H9 (cell line): Measurements from ENCODE around the gene TSPAN4. TPM values are rescaled to one million over a fixed set of nuclear protein-coding genes. Genes with fewer than 3 reads are reported as not detected.
A peak's percentile ranks its signal among the peaks of the same experiment; 100 is the strongest.

Experiments
- DNase-seq: peaks from one replicate; pipeline ENCODE4 v3.0.0-alpha.2; 2017
- H2AFZ ChIP-seq: one replicate; pipeline ENCODE4 v1.6.1; 2013; ENCODE audit warnings: mild to moderate bottlenecking, low read length, control low read depth, moderate library complexity
- H2AK5ac ChIP-seq: 2 replicates; pipeline ENCODE4 v1.6.1; 2013; ENCODE audit warnings: low read length, control low read depth, mixed read lengths; ENCODE audit not compliant: insufficient read length
- H2BK120ac ChIP-seq: one replicate; pipeline ENCODE4 v1.6.1; 2013; ENCODE audit warnings: low read depth, mild to moderate bottlenecking, low read length, control low read depth, inconsistent platforms; ENCODE audit not compliant: poor library complexity, severe bottlenecking
- H2BK12ac ChIP-seq: 2 replicates; pipeline ENCODE4 v1.6.1; 2013; ENCODE audit warnings: low read length, control low read depth, mixed read lengths, low read depth; ENCODE audit not compliant: insufficient read length
- H2BK15ac ChIP-seq: 2 replicates; pipeline ENCODE4 v1.6.1; 2013; ENCODE audit warnings: low read depth, low read length, control low read depth
- H2BK20ac ChIP-seq: one replicate; pipeline ENCODE4 v1.6.1; 2013; ENCODE audit warnings: low read depth, mild to moderate bottlenecking, low read length, control low read depth, inconsistent platforms; ENCODE audit not compliant: poor library complexity, severe bottlenecking
- H2BK5ac ChIP-seq: 2 replicates; pipeline ENCODE4 v1.6.1; 2013; ENCODE audit warnings: low read length, control low read depth, mixed read lengths; ENCODE audit not compliant: insufficient read length
- H3K14ac ChIP-seq: 2 replicates; pipeline ENCODE4 v1.6.1; 2013; ENCODE audit warnings: low read length, control low read depth; ENCODE audit not compliant: insufficient read depth
- H3K18ac ChIP-seq: 2 replicates; pipeline ENCODE4 v1.6.1; 2013; ENCODE audit warnings: low read depth, mild to moderate bottlenecking, mixed read lengths, low read length, control low read depth; ENCODE audit not compliant: insufficient read length
- H3K23ac ChIP-seq: 2 replicates; pipeline ENCODE4 v1.6.1; 2013; ENCODE audit warnings: low read length, control low read depth, mixed read lengths, low read depth; ENCODE audit not compliant: insufficient read length
- H3K23me2 ChIP-seq: 2 replicates; pipeline ENCODE4 v1.6.1; 2013; ENCODE audit warnings: low read depth, mild to moderate bottlenecking, mixed read lengths, low read length, control low read depth; ENCODE audit not compliant: insufficient read length, poor library complexity, severe bottlenecking
- H3K27ac ChIP-seq: 2 replicates; pipeline ENCODE4 v1.5.1; 2013; ENCODE audit warnings: low read length, control low read depth, mixed read lengths, low read depth; ENCODE audit not compliant: insufficient read length
- H3K27me3 ChIP-seq: 2 replicates; pipeline ENCODE4 v1.6.1; 2013; ENCODE audit warnings: low read length, control low read depth, inconsistent platforms; ENCODE audit not compliant: insufficient read depth
- H3K4ac ChIP-seq: 2 replicates; pipeline ENCODE4 v1.6.1; 2013; ENCODE audit warnings: low read depth, mild to moderate bottlenecking, control low read depth, inconsistent platforms, low read length, moderate library complexity
- H3K4me1 ChIP-seq: 2 replicates; pipeline ENCODE4 v1.6.1; 2013; ENCODE audit warnings: low read length, control low read depth, inconsistent platforms; ENCODE audit not compliant: insufficient read depth
- H3K4me2 ChIP-seq: 2 replicates; pipeline ENCODE4 v1.6.1; 2013; ENCODE audit warnings: low read length, control low read depth, mixed read lengths; ENCODE audit not compliant: insufficient read length, insufficient read depth
- H3K56ac ChIP-seq: 2 replicates; pipeline ENCODE4 v1.6.1; 2013; ENCODE audit warnings: low read depth, mild to moderate bottlenecking, mixed read lengths, low read length, control low read depth; ENCODE audit not compliant: insufficient read length
- H3K79me1 ChIP-seq: 2 replicates; pipeline ENCODE4 v1.6.1; 2013; ENCODE audit warnings: low read depth, mild to moderate bottlenecking, moderate library complexity, low read length, control low read depth, inconsistent platforms; ENCODE audit not compliant: insufficient read depth, poor library complexity, severe bottlenecking
- H3K79me2 ChIP-seq: 2 replicates; pipeline ENCODE4 v1.6.1; 2013; ENCODE audit warnings: low read length, control low read depth, inconsistent platforms; ENCODE audit not compliant: insufficient read depth
- H3K9ac ChIP-seq: 2 replicates; pipeline ENCODE4 v1.6.1; 2013; ENCODE audit warnings: low read length, control low read depth, mixed read lengths; ENCODE audit not compliant: insufficient read length; ENCODE audit errors: extremely low read depth
- H3K9me3 ChIP-seq: one replicate; pipeline ENCODE4 v1.6.1; 2013; ENCODE audit warnings: low read depth, low read length, inconsistent platforms; ENCODE audit not compliant: control insufficient read depth
- H3T11ph ChIP-seq: one replicate; pipeline ENCODE4 v1.6.1; 2013; ENCODE audit warnings: mild to moderate bottlenecking, low read length, control low read depth, inconsistent platforms
- H4K20me1 ChIP-seq: one replicate; pipeline ENCODE4 v1.6.1; 2013; ENCODE audit not compliant: control insufficient read depth, insufficient read length, insufficient read depth
- H4K5ac ChIP-seq: 2 replicates; pipeline ENCODE4 v1.6.1; 2013; ENCODE audit warnings: low read depth, mild to moderate bottlenecking, mixed read lengths, low read length, control low read depth; ENCODE audit not compliant: insufficient read length
- H4K8ac ChIP-seq: replicated peaks from 2 replicates; pipeline ENCODE4 v1.6.1; 2013; ENCODE audit warnings: low read length, control low read depth, mixed read lengths, low read depth; ENCODE audit not compliant: insufficient read length
- H4K91ac ChIP-seq: 2 replicates; pipeline ENCODE4 v1.6.1; 2013; ENCODE audit warnings: low read depth, mild to moderate bottlenecking, moderate library complexity, mixed read lengths, low read length, control low read depth; ENCODE audit not compliant: insufficient read length
- H3K27ac Mint-ChIP-seq, 3 experiments: 2 replicates in 2 of 3; 3 replicates in 1 of 3; pipeline ENCODE4 v1.8.0; 2020 to 2021; ENCODE audit warnings: mixed read lengths in 3 of 3, mild to moderate bottlenecking in 1 of 3, moderate library complexity in 1 of 3
- H3K27me3 Mint-ChIP-seq: 2 replicates; pipeline ENCODE4 v1.8.0; 2021; ENCODE audit warnings: low read depth, mild to moderate bottlenecking, moderate library complexity, mixed read lengths
- H3K36me3 Mint-ChIP-seq, 3 experiments: 2 replicates in 2 of 3; 3 replicates in 1 of 3; pipeline ENCODE4 v1.8.0; 2020 to 2021; ENCODE audit warnings: low read depth in 3 of 3, mixed read lengths in 3 of 3; ENCODE audit not compliant: insufficient read depth in 1 of 3
- H3K4me1 Mint-ChIP-seq, 2 experiments: 2 replicates each; pipeline ENCODE4 v1.8.0; 2020; ENCODE audit warnings: mixed read lengths in 2 of 2
- H3K4me3 Mint-ChIP-seq, 2 experiments: 2 replicates in 1 of 2; 3 replicates in 1 of 2; pipeline ENCODE4 v1.8.0; 2020 to 2021; ENCODE audit warnings: mild to moderate bottlenecking in 2 of 2, mixed read lengths in 2 of 2, moderate library complexity in 1 of 2
- H3K9me3 Mint-ChIP-seq, 2 experiments: 2 replicates in 1 of 2; 3 replicates in 1 of 2; pipeline ENCODE4 v1.8.0; 2020; ENCODE audit warnings: mild to moderate bottlenecking in 2 of 2, mixed read lengths in 2 of 2, moderate library complexity in 1 of 2
- CTCF ChIP-seq: fragments of 200-600 bp; sonication (generic); conservative IDR thresholded peaks from 3 replicates; pipeline ENCODE4 v1.8.0; 2021; ENCODE audit warnings: antibody characterized with exemption, mild to moderate bottlenecking
- WGBS: extraction: QIAGEN DNeasy Blood & Tissue Kit; methylation state at CpG from one replicate; pipeline ENCODE4 v1.1.7; 2013; ENCODE audit warnings: missing lambda C conversion rate, low lambda C conversion rate, mixed read lengths; ENCODE audit not compliant: insufficient read length; ENCODE audit errors: extremely low coverage; 5-methylcytosine and 5-hydroxymethylcytosine counted together
- total RNA-seq: library from RNA; stranded (reverse); gene quantifications from 2 replicates; pipeline ENCODE4 v1.2.1, GENCODE V29; 2021

TSPAN4 gene
- total RNA-seq, 1 experiment from 2014 or later: 64.6 TPM

DNA sequence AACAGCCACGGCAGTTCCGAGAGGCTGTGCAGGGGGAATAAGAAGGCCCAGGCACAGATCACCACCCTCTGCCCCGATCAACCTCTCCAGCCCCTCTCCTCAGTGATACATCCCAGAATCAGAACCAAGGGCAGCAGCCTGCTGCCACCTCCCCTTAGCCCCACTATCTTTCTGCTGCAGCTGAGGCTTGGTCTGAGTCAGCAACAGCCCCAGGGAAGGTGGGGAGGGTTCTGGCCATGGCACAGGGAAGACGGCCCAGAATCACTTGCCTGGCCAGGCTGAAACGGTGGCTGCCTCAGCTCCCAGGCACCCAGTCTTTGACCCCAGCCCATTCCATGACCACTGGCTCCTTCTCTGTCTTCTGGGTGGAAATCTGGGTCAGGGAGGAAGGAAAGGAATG, 65.6 kb downstream of the TSPAN4 start:
- no peak overlapping the region for H3K4me2 ChIP-seq
- Mint-ChIP-seq H3K4me3 (peak overlapping the region in 1 of 2 experiments; percentile 31; a peak in 1 of 5 replicates), H3K36me3 (peaks cover 10 to 47% (median 35%) of the 10 kb centered on the region in 3 experiments; a peak in 6 of 7 replicates), H3K4me1 (peaks cover 9 to 14% of the 10 kb centered on the region in 2 experiments), H3K27me3 (no peaks in the 10 kb centered on the region), H3K9me3 (no peaks in the 10 kb centered on the region; a peak in 1 of 5 replicates), H3K27ac (no peak overlapping the region; a peak in 1 of 7 replicates)
- TF ChIP-seq CTCF: no peak
- no peak overlapping the region for H3K4ac ChIP-seq
- no CpG with 5 or more reads among the region's 5 CpGs for WGBS
- H3K23ac ChIP-seq: no peak overlapping the region
- no peak for DNase-seq
- no peak overlapping the region for H3K27ac ChIP-seq
- H2BK120ac ChIP-seq: no peak overlapping the region
- no peak overlapping the region for H4K91ac ChIP-seq
- peaks cover 18% of the 10 kb centered on the region for H3K23me2 ChIP-seq
- H4K5ac ChIP-seq: no peak overlapping the region
- H2BK20ac ChIP-seq: no peak overlapping the region
- H2AK5ac ChIP-seq: no peak overlapping the region
- H3T11ph ChIP-seq: no peak overlapping the region
- no peaks in the 10 kb centered on the region; the same call in 1 of the 2 replicates for H3K4me1 ChIP-seq
- H2AFZ ChIP-seq: no peak overlapping the region
- H3K9ac ChIP-seq: no peak overlapping the region
- no peak overlapping the region for H4K8ac ChIP-seq
- no peak overlapping the region for H3K14ac ChIP-seq
- H3K79me1 ChIP-seq: peaks cover 6% of the 10 kb centered on the region
- H4K20me1 ChIP-seq: peaks cover 3% of the 10 kb centered on the region
- H2BK15ac ChIP-seq: no peak overlapping the region
- no peaks in the 10 kb centered on the region for H3K9me3 ChIP-seq
- no peak overlapping the region for H2BK12ac ChIP-seq
- H3K27me3 ChIP-seq: no peaks in the 10 kb centered on the region
- peaks cover 3% of the 10 kb centered on the region; the same call in 1 of the 2 replicates for H3K79me2 ChIP-seq
- no peak overlapping the region for H3K56ac ChIP-seq
- H3K18ac ChIP-seq: no peak overlapping the region
- no peak overlapping the region for H2BK5ac ChIP-seq
